T47D (cell line): ENCODE measurements around the gene SCNN1A.

Source experiments
- DNase-seq, 2 experiments: peaks; one replicate each; pipeline versions ENCODE4 v3.0.0 to v3.0.0-alpha.2; 2011 to 2012; ENCODE audit warnings: low read depth in 1 of 2, low spot score in 1 of 2
- JUND ChIP-seq: IDR thresholded peaks from 2 replicates; pipeline ENCODE4 v1.6.1; 2012; ENCODE audit warnings: low read depth
- in situ Hi-C: cut with HindIII; loops from 2 replicates; pipeline ENCODE4 v1.10.0; 2016; ENCODE audit warnings: low sequenced_read_pairs, low pct_unique_long_range_greater_than_20kb

Gene SCNN1A

DNA sequence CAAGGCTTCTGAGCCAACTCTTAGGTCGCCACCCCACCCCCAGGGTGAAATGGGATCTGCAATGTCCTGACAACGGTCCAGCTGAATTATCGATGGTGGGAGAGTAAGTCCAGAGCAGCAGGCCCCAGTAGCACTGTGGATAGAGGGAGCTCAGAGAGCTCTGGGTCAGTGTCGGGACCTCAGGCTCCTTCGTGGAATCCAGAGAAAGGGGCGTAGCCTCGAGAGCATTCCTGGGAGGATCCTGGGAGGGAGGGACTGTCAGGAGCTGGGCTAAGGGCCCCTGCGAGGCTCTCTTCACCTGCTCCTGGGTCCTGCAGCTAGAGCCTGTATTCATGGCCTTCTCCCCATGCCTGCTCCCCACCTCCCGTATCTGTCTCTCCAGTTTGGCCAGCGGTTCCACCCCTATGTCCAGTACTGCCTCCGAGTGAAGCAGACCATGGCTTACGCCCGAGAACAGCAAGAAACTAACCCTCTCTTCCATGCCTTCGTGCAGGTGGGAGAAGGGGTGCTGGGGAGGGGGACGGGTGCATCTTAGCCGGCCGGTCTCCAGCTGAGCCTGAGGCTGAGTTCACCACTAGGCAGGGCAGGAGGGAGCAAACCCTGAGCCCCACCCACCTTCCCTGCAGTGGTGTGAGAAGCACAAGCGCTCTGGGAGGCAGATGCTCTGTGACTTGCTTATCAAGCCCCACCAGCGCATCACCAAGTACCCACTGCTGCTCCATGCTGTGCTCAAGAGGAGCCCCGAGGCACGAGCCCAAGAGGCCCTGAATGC, 58.3 kb downstream of the SCNN1A start:
- TF ChIP-seq JUND = no peak
- in situ Hi-C loops = no loop called here
- no peak for DNase-seq

DNA sequence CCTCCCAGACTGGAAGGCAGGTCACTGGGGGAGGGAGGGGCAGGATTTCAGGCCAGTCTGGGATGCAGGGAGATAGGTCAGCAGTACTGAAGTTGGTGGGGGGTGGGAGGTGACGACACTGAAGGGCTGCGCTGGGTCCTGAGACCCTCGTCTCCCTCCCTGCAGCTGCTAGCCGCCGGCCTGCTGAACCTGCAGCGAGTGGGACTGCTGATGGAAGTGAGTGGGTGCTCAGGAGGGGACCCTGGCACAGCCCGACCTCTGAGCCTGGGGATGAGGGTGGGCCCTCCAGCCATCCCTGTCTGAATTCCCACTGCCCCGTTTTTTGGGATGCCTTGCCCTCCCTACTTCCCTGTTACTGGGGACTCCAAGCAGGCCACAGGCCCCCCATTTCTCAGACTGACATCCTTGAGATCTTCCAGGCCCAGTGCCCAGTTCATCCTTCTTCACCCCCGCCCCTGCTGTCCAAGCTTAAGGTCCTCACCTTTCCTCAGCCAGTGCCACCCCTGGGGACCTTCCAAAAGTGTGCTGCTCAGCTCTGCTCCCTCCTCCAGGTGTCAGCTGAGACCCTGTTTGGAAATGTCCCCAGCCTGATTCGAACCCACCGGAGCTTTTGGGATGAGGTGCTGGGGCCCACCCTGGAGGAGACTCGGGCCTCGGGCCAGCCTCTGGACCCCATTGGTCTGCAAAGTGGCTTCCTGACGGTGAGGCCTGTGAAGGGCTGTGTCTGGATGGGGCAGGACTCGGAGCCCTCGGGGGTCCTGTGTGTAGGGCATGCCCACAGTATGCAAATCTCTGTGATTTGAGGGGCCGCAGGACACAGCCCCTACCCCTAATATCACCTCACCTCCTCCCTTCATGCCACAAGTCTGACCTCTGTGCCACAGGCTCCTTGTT, 59.4 kb downstream of the SCNN1A start:
- in situ Hi-C loops = no loop called here
- no peak for TF ChIP-seq JUND
- DNase-seq = no peak

DNA sequence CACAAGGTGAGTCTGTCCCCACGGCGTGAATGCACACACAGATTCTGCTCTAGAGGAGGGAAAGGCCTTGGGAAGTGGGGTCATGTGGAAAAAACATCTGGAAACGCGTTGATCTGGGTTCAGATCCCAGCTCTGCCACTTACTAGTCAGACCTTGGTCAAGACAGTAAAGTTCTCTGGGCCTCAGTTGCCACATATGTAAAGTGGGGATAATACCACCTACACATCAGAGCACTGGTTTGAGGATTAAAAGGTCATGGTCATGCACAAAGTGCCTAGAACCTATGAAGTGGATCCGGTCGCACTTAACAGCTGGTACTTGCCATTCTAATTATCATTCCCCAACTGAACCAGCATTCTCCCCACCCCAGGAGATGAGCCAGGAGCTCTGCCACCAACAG, 60.2 kb downstream of the SCNN1A start:
- DNase-seq = no peak
- no peak for TF ChIP-seq JUND
- in situ Hi-C loops = no loop called here

GRCh38 chr12:6314776-6315175, 60.6 kb downstream of the SCNN1A start:
- in situ Hi-C loops = no loop called here
- DNase-seq = no peak
- no peak for TF ChIP-seq JUND

DNA sequence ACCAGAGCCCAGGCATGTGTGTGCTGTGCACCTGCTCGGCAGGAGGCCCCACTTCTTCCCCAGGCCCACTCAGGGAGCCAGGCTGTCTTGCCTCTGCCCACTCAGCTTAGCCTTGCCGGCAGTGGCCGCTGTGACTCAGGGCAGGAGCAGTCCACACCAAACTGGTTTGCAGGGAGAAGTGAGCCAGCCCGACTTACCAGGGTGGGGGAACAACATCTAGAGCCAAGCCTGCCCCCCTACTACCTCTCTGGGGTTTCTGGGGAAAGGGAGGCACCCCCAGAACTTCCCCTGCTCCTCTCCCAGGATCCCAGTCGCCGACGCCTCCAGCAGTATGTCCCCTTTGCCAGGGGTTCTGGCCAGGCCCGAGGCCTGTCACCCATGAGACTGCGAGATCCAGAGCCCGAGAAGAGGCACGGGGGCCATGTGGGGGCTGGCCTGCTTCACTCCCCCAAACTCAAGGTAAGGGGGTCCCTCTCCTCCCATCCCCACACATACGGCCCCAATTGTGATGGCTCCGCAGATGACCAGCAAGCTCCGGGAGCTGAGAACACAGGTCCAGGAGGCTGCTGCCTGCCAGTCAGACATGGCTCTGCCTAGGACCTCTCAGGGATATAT, 61.9 kb downstream of the SCNN1A start:
- DNase-seq = peak in 1 of 2 experiments; percentile 26
- in situ Hi-C loops = no loop called here
- no peak for TF ChIP-seq JUND

DNA sequence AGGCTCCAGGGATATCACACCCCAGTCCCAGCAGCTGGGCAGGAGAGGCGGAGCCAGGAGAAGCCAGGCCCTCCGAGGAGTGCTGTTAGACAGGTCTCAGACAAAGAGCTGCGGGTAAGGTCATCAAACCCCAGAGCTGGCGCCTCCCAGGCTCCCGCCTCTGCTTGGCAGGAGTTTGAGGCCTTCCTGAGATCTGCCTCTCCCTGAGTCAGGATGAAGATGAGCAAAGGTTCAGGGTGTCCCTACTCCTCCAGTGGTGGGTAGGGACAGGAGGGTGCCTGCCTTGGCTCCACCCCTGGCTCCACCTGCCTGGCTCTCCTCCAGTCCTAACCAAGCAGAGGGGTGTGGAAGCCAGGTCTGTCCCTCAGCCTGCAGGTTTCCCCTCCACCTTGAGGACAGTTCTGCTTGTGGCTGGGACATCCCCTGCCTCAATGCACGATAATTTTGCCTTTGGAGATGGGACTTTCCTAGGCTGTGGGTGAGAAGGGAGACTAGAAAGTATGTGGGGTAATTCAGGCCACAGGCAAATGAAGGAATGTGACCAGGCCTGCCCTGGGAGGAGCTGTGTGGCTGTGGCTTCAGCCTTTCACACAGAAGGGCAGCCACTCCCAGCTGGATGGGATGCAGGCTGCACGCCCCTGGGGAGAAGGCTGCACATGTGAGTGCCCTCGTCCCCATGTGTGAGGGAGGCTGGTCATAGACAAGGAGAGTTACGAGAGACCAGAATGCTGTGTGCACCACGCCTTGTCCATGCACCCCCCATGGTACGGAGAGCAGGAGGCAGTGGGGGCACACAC, 62.6 kb downstream of the SCNN1A start:
- in situ Hi-C loops = no loop called here
- peak in 1 of 2 experiments; percentile 80 for DNase-seq
- TF ChIP-seq JUND = no peak

DNA sequence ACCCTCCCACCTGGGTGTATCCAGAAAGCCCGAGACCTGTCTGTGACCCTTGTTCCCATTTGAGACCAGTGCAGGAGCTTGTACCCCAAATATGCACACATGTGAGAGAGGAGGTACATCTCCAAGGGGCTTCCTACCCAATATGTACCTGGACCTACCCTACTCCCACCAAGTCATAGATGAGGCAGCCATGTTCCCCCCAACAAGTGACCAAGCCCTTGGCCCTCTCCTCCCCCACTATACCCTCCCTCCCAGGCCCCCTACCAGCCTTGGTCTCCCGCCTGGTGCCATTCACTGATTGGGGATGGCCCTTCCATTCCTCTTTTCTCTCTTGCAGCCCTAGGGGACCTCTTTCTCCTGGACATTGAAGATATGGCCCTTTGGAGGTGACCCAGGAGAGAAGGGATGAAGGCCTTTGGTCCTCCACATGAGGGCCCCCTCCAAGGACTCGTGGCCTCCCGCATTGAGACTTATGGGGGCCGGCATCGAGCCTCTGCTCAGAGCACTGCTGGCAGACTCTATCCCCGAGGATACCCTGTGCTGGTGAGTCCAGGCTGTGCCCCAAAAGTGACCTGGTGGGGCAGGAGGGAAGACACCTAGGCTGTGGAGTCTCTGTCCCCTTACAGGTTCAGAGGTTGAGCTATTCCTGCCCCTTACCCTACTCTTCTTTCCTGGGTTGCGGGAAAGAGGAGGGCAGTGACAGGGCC, 63.4 kb downstream of the SCNN1A start:
- in situ Hi-C loops = no loop called here

DNA sequence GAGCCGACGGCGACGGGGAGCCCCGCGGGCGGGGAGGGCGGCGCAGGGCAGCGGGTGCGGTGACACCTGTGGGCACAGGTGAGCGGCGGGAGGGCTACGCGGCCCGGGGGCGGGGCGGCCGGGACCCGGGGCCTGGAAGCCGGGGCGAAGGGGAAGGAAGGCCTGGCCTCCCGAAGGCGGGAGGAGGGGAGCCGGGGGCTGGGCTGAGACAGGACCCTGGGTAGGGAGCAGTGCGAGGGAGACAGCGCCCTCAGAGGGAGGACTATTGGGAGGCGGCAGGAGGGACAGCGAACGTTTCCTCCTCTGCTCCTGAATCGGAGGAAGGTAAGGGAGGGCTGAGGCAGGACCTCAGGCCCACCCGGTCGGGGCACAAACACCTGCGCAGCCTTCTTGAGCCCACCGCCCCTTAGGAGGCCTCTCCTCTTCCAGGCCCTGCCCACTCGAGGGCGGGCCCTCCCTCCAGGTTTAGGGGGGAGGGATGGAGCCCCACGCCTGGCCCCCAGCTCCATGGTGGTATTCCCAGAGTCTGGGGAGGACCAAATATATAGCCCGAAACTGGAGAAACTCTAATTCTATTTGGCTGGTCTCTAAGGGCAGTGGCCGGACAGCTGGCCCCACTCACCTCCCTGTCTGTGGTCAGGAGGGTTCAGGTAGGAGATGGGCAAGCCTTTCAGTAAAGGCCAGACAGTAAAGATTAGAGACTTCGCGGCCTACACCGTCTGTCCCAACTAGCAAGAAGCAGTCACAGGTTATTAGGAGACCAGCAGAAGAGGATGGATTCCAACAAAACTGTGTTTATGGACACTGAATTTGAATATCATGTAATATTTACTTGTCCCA, 64.4 kb downstream of the SCNN1A start:
- no peak for TF ChIP-seq JUND
- in situ Hi-C loops = no loop called here
- no peak for DNase-seq

More for the DNA sequence above, 63.4 kb downstream of the SCNN1A start:
- no peak for TF ChIP-seq JUND
- no peak for DNase-seq

DNA sequence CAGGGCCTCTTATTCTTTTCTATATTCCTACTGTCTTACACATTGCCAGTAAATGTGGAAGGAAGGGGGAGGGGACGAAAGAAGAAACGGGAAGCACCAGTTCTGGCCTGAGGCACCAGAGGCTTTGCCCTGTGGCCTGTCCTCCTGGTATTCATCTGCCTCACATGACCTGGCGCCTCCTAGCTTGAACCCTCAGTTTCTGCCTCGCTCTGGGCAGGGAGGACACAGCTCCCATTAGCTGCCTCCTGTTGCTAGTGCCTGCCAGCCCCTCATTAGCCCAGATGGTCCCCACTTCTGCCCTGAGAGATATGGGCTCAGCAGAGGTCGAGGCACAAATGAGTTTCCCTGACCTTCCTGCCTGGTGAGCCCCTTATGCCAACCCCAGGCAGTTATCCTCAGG, 67.8 kb downstream of the SCNN1A start:
- no peak for TF ChIP-seq JUND
- DNase-seq = no peak
- in situ Hi-C loops = no loop called here

- no peak for TF ChIP-seq JUND
- in situ Hi-C loops = no loop called here
Observed at GRCh38 chr12:6306599-6307220, 68.7 kb downstream of the SCNN1A start.

More at GRCh38 chr12:6306599-6307220, 68.7 kb downstream of the SCNN1A start:
- DNase-seq = peak in 1 of 2 experiments; percentile 15
